NCI-H1436 (cell line): ENCODE data around the gene CD22.

Source experiments
- DNase-seq: peaks from one replicate; lab custom pipeline; 2025; lab: John Stamatoyannopoulos, UW

Gene CD22

DNA sequence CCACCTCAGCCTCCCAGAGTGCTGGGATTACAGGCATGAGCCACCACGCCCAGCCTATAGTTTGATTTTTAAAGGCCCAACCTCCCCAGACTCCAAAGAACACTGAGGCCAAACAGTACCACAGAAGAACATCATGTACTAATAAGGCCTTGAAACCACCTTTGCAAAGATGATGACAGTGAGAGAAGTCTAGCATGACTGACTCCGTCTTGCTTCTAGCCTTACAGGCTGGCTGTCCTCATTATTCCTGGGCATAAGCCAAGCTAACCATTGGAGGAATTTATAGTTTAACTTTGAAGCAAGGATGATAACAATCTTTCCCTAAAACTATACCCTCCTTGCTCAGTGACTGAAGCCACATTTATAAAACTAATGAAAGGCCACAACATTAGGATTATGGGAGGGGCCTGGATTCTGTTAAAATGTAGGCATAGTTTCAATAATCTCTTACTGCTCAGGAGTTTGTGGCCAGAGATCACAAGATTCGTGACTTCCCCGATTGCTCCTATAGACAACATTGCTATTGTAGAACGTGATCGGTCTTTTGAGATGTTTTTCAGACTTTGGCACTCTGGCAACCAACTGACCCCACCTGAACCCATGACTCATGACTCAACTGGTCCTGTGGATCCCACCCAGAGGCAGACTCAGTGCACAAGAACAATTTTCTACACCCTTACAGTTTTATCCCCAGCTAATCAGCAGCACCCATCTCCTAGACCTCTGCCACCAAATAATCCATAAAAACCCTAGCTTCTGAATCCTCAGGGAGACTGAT is 59.5 kb downstream of the CD22 start:
- no peak for DNase-seq

DNA sequence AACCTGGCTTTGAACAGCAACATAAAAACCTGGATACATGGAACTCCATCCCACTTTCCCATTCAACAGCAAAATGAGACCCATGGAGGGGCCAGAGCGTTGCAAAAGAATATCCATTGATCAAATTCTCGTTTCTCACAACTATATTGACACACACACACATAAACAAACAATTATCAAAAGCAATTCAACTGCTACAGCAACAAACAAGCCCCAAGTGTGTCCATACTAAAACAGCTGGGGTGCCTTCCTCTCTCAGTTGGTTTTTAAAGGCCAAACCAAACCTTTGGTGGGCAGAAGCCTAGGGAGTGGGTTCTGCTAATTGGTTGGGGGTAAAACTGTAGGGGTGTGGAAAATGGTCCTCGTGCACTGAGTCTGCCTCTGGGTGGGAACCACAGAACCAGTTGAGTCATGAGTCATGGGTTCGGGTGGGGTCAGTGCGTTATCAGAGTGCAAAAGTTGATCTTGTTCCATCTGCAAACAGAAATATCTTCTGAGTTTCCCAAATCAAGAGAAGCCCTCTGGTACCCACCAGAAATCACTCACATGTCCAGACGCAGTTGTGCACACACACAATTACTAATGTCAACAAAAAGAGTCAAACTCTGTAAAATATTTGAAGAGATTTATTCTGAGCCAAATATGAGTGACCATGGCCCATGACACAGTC is 60.3 kb downstream of the CD22 start:
- DNase-seq, result no peak

DNA sequence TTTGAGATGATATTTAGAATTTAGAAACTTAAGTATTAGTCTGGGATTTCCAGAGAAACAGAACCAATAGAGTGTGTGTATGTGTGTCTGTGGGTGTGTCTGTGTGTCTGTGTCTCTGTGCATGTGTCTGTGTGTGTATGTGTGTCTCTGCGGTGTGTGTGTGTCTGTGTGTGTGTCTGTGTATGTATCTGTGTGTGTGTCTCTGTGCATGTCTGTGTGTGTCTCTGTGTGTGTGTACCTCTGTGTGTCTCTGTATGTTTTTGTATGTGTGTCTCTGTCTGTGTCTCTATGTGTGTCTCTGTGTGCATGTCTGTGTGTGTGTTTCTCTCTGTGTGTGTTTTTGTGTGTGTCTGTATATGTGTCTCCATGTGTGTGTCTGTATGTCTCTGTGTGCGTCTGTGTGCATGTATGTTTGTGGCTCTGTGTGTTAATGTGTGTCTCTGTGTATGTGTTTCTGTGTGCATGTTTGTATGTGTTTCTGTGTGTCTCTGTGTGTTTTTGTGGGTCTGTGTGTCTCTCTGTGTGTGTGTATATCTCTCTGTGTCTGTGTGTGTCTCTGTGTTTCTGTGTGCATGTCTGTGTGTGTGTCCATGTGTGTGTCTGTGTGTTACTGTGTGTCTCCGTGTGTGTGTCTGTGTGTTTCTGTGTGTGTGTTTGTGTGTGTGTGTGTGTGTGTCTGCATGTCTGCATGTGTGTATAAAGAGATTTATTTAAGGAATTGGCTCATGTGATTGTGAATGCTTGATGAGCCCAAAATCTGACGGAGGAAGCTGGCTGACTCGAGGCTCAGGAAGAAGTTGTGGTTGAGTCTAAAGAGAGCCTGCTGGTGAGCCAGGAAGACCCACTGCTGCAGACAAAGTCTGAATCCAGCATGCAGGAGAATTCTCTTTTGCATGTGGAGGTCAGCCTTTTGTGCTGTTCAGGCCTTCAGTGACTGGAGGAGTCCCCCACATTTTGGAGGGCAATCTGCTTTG is 64.0 kb downstream of the CD22 start:
- no peak for DNase-seq

DNA sequence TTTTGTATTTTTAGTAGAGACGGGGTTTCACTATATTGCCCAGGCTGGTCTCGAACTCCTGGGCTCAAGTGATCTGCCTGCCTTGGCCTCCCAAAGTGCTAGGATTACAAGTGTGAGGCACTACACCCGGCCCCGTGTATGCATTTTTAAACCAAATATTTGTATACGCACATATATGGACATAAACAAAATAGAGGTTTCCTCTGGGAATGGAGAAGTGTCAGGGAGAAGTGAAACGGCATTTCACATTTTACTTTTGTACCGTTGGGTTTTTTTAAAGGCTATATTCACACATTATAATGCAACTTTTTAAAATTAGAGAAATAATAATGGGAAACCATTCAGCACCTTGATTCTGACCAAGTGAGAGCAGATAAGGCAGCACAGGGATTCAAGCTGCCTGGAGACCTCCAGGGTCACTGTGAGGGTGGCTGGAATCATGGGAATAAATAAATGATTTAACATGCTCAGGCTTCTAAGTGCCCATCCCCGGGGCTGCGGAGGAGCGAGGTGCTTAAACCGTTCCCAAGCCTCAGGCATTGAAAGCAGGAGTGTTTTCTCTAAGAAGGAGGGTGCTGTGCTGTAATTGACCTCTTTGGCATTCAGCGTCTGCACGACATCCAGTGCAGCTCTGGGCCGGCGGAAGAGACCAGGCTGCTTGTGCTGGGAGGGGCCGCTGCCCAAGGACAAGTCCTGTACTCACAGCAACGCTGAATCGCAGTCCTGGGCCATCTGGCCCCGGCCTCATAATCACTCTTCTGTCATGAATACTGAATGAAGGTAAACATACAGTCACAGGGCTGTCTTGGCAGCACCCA is 66.6 kb downstream of the CD22 start:
- DNase-seq, result no peak

DNA sequence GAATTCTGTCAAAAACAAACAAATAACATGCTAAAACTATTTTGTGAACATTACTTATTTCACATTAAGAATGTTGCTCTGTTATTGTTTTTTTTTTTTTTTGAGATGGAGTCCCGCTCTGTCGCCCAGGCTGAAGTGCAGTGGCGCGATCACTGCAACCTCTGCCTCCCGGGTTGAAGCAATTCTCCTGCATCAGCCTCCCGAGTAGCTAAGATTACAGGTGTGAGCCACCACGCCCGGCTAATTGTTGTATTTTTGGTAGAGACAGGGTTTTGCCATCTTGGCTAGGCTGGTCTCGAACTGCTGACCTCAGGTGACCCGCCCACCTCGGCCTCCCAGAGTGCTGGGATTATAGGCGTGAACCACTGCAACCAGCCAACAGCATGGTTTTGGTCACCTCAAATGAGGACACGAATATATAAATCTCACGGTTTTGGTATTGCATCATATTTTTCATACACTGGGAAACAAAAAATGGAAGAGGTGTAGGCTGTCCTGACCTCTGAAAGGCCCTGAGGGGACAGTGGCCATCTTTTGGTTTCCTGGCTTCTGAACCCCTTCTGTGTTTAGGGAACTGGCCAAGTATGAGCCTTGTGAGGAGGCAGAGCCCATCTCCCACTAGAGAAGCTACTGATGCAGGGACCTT is 67.4 kb downstream of the CD22 start:
- DNase-seq, result no peak
